Fibroblast of lung (primary cell): Measurements from ENCODE around the gene SIPA1L3. TPM values are rescaled to one million over a fixed set of nuclear protein-coding genes. Genes with fewer than 3 reads are reported as not detected.

Experiments
- DNase-seq, 2 donors: peaks; one replicate each; pipeline versions ENCODE4 v3.0.0 to v3.0.0-alpha.2; 2010; ENCODE audit warnings: low read depth in 2 of 2
- H2AFZ ChIP-seq: 2 replicates; pipeline ENCODE4 v1.5.1; 2012; ENCODE audit warnings: low read length, control low read depth, inconsistent platforms
- H3K27ac ChIP-seq: 2 replicates; pipeline ENCODE4 v1.5.1; 2011; ENCODE audit warnings: low read length, control low read depth; ENCODE audit not compliant: insufficient read depth
- H3K27me3 ChIP-seq: 2 replicates; pipeline ENCODE4 v1.5.1; 2011; ENCODE audit warnings: mild to moderate bottlenecking, low read length; ENCODE audit not compliant: control insufficient read depth, insufficient read depth
- H3K36me3 ChIP-seq: 2 replicates; pipeline ENCODE4 v1.5.1; 2011; ENCODE audit warnings: low read length; ENCODE audit not compliant: control insufficient read depth, insufficient read depth
- H3K4me1 ChIP-seq: 2 replicates; pipeline ENCODE4 v1.5.1; 2011; ENCODE audit warnings: low read length; ENCODE audit not compliant: control insufficient read depth, insufficient read depth; ENCODE audit errors: extremely low read depth
- H3K4me2 ChIP-seq: 2 replicates; pipeline ENCODE4 v1.5.1; 2011; ENCODE audit warnings: low read length, control low read depth; ENCODE audit not compliant: insufficient read depth; ENCODE audit errors: extremely low read depth
- H3K4me3 ChIP-seq, 4 experiments: fragments of 200-600 bp in 1 of 4; sonication (generic) in 1 of 4; replicated peaks in 1 of 4; 2 replicates each; pipeline ENCODE4 v1.5.1; 2011 to 2016; ENCODE audit warnings: low read length in 4 of 4, low read depth in 3 of 4, mild to moderate bottlenecking in 3 of 4, control low read depth in 2 of 4, inconsistent platforms in 1 of 4, mixed read lengths in 1 of 4; ENCODE audit not compliant: insufficient read depth in 1 of 4; ENCODE audit errors: control extremely low read depth in 1 of 4
- H3K79me2 ChIP-seq: 2 replicates; pipeline ENCODE4 v1.5.1; 2012; ENCODE audit warnings: mild to moderate bottlenecking, low read length, inconsistent platforms; ENCODE audit not compliant: control insufficient read depth, insufficient read depth
- H3K9ac ChIP-seq: 2 replicates; pipeline ENCODE4 v1.5.1; 2011; ENCODE audit warnings: mild to moderate bottlenecking, low read length, control low read depth; ENCODE audit not compliant: insufficient read depth
- H3K9me3 ChIP-seq: 2 replicates; pipeline ENCODE4 v1.5.1; 2012; ENCODE audit warnings: low read depth, low read length; ENCODE audit not compliant: control insufficient read depth, insufficient read depth
- H4K20me1 ChIP-seq: 2 replicates; pipeline ENCODE4 v1.5.1; 2011; ENCODE audit warnings: low read length; ENCODE audit not compliant: control insufficient read depth, insufficient read depth; ENCODE audit errors: extremely low read depth
- EZH2 ChIP-seq: IDR thresholded peaks from 2 replicates; pipeline ENCODE4 v1.5.1; 2012; ENCODE audit warnings: low read length, control low read depth, mild to moderate bottlenecking; ENCODE audit errors: missing control alignments
- polyA plus RNA-seq, 2 donors: library from polyadenylated mRNA; depleted of rRNA in 1 of 2; stranded (reverse) in 1 of 2; unstranded in 1 of 2; fragments of >200 nt; gene quantifications; 2 replicates each; pipeline ENCODE4 v1.2.1, GENCODE V29; 2011 to 2012; ENCODE audit warnings: missing spikeins in 1 of 2
- total RNA-seq: library from RNA; depleted of rRNA; stranded (reverse); fragments of >200 nt; gene quantifications from 2 replicates; pipeline ENCODE4 v1.2.1, GENCODE V29; 2014
- TF ChIP-seq, protein P1 (sequence below), 2 donors: IDR thresholded peaks in 1 of 2; conservative IDR thresholded peaks in 1 of 2; 1 replicate in 1 of 2; 2 replicates in 1 of 2; pipeline ENCODE4 v1.5.1; 2011 to 2012; ENCODE audit warnings: low read length in 2 of 2, control low read depth in 1 of 2, inconsistent platforms in 1 of 2, low read depth in 1 of 2, mild to moderate bottlenecking in 1 of 2

Gene SIPA1L3
- total and polyA plus RNA-seq, 2 donors (not counting 1 experiment from before 2014, with no cell fraction given) = 3.7 to 10.1 TPM

DNA sequence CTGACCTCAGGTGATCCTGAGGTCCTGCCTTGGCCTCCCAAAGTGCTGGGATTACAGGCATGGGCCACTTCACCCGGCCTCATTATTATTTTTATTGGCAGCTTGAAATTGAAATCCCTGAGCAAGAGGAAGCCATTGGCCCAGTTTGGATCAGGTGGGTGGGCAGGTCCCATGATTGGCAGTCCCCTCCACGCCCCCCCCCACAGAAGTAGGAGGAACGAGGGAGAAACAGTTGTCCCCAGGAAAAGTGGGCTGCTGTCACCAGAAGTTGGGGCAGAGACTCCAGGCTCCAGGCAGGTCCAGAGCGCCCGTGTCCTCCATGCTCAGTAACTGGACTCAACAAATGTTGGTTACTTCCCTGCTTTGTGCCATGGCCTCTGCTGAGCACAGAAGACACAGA, 70.4 kb downstream of the SIPA1L3 start:
- no peak overlapping the region for H3K9ac ChIP-seq
- H3K9me3 ChIP-seq = no peaks in the 10 kb centered on the region
- H2AFZ ChIP-seq = no peak overlapping the region
- no peak for DNase-seq
- no peaks in the 10 kb centered on the region for H3K27me3 ChIP-seq
- H3K79me2 ChIP-seq = peaks cover 8% of the 10 kb centered on the region
- TF ChIP-seq, protein P1, sequence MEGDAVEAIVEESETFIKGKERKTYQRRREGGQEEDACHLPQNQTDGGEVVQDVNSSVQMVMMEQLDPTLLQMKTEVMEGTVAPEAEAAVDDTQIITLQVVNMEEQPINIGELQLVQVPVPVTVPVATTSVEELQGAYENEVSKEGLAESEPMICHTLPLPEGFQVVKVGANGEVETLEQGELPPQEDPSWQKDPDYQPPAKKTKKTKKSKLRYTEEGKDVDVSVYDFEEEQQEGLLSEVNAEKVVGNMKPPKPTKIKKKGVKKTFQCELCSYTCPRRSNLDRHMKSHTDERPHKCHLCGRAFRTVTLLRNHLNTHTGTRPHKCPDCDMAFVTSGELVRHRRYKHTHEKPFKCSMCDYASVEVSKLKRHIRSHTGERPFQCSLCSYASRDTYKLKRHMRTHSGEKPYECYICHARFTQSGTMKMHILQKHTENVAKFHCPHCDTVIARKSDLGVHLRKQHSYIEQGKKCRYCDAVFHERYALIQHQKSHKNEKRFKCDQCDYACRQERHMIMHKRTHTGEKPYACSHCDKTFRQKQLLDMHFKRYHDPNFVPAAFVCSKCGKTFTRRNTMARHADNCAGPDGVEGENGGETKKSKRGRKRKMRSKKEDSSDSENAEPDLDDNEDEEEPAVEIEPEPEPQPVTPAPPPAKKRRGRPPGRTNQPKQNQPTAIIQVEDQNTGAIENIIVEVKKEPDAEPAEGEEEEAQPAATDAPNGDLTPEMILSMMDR (conservative IDR thresholded peaks at IDR 0.05 in 1 of 2, IDR thresholded peaks at IDR 0.05 in 1 of 2; ENCODE audit: low read depth in 1 of 2, low read length in 2 of 2) = no peak
- TF ChIP-seq EZH2 = no peak
- H3K4me1 ChIP-seq = peaks cover 2% of the 10 kb centered on the region
- peak overlapping the region; percentile 56 for H3K27ac ChIP-seq
- H4K20me1 ChIP-seq = no peaks in the 10 kb centered on the region
- H3K4me2 ChIP-seq = no peak overlapping the region
- H3K36me3 ChIP-seq = no peaks in the 10 kb centered on the region
- no peak overlapping the region for H3K4me3 ChIP-seq

DNA sequence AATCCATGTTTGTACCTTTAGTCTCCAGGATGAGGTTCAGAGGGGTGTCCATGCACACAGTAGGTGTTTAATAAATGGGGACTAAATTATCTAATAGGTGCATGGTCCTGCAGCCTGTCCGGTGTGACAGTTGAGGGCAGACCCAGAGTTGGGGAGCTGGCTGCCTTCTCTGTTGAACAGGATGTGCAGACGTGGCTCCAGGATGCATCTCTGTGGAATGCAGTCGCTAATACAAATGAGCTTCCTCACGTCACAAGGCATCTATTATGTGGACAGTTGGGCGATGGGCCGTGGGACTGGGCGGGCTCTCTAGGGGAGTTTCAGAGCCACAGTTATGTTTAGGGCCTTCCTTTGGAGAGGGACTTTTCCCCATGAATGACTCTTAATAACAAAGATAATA, 71.0 kb downstream of the SIPA1L3 start:
- no peak overlapping the region for H3K4me3 ChIP-seq
- no peak overlapping the region for H2AFZ ChIP-seq
- peak overlapping the region; percentile 56 for H3K27ac ChIP-seq
- no peak overlapping the region for H3K4me2 ChIP-seq
- H3K9me3 ChIP-seq = no peaks in the 10 kb centered on the region
- peaks cover 8% of the 10 kb centered on the region for H3K79me2 ChIP-seq
- no peak overlapping the region for H3K9ac ChIP-seq
- H3K4me1 ChIP-seq = peaks cover 2% of the 10 kb centered on the region
- H3K36me3 ChIP-seq = no peaks in the 10 kb centered on the region
- H3K27me3 ChIP-seq = no peaks in the 10 kb centered on the region
- DNase-seq = peak; percentile 61 to 98
- TF ChIP-seq, protein P1 (conservative IDR thresholded peaks at IDR 0.05 in 1 of 2, IDR thresholded peaks at IDR 0.05 in 1 of 2; ENCODE audit: low read depth in 1 of 2, low read length in 2 of 2) = no peak
- no peak for TF ChIP-seq EZH2
- no peaks in the 10 kb centered on the region for H4K20me1 ChIP-seq

GRCh38 chr19:37979547-37980082, 72.6 kb downstream of the SIPA1L3 start:
- no peak overlapping the region for H3K4me3 ChIP-seq
- peaks cover 3% of the 10 kb centered on the region for H3K79me2 ChIP-seq
- H3K27ac ChIP-seq = no peak overlapping the region
- peaks cover 2% of the 10 kb centered on the region for H3K4me1 ChIP-seq
- no peak overlapping the region for H3K9ac ChIP-seq
- no peak overlapping the region for H2AFZ ChIP-seq
- no peak overlapping the region for H3K4me2 ChIP-seq
- peak in 1 of 2 donors; percentile 69 for DNase-seq
- no peaks in the 10 kb centered on the region for H3K36me3 ChIP-seq
- H3K27me3 ChIP-seq = no peaks in the 10 kb centered on the region
- TF ChIP-seq, protein P1 (conservative IDR thresholded peaks at IDR 0.05 in 1 of 2, IDR thresholded peaks at IDR 0.05 in 1 of 2; ENCODE audit: low read depth in 1 of 2, low read length in 2 of 2) = no peak
- TF ChIP-seq EZH2 = no peak
- H3K9me3 ChIP-seq = no peaks in the 10 kb centered on the region
- no peaks in the 10 kb centered on the region for H4K20me1 ChIP-seq
